H1 (cell line): ENCODE data around the gene COMMD2. TPM values are rescaled to one million over a fixed set of nuclear protein-coding genes. Genes with fewer than 3 reads are reported as not detected.

Source experiments
- ASH2L ChIP-seq: fragments of 200-600, 300-600 bp; sonication (generic); IDR thresholded peaks from one replicate; pipeline ENCODE4 v1.7.1; 2017; ENCODE audit warnings: low read length
- CHD7 ChIP-seq: fragments of 300-600 bp; sonication (generic); IDR thresholded peaks from 2 replicates; pipeline ENCODE4 v1.7.1; 2012; ENCODE audit warnings: low read length, moderate library complexity, mild to moderate bottlenecking, inconsistent platforms; ENCODE audit not compliant: insufficient replicate concordance
- MAX ChIP-seq: IDR thresholded peaks from 2 replicates; pipeline ENCODE4 v1.6.1; 2012; ENCODE audit warnings: inconsistent platforms
- SP1 ChIP-seq: IDR thresholded peaks from 2 replicates; pipeline ENCODE4 v1.6.1; 2011; ENCODE audit warnings: low read depth, low read length
- ZNF274 ChIP-seq: IDR thresholded peaks from 2 replicates; pipeline ENCODE4 v1.7.0; 2012; ENCODE audit warnings: low read length, borderline replicate concordance; ENCODE audit errors: extremely low read depth
- polyA plus RNA-seq, 7 experiments: library from polyadenylated mRNA; depleted of rRNA in 3 of 7; stranded (reverse) in 5 of 7; unstranded in 2 of 7; fragments of >200 nt in 5 of 7; fragments of 200-250 nt in 2 of 7; gene quantifications; 1 replicate in 5 of 7; 2 replicates in 1 of 7; 4 replicates in 1 of 7; pipeline versions ENCODE4 v1.2.1 to v1.2.3, GENCODE V29; 2011 to 2013; ENCODE audit warnings: missing spikeins in 2 of 7, mixed read lengths in 2 of 7
- total RNA-seq: library from RNA; stranded (reverse); fragmentation: NEBNext Ultra II Directional; extraction: Animal tissue kit (Norgen Biotek cat#: 25700); gene quantifications from 2 replicates; pipeline ENCODE4 v1.2.1, GENCODE V29; 2021
- TF ChIP-seq, protein P1 (sequence below): IDR thresholded peaks from 2 replicates; pipeline ENCODE4 v1.6.1; 2011; ENCODE audit warnings: low read length, improper control_type of control experiment

The COMMD2 gene
- total and polyA plus RNA-seq, 2 of the 8 experiments (the other 6 are each of a cell fraction or from before 2014, with no cell fraction given), result 20.2 to 57.2 TPM

DNA sequence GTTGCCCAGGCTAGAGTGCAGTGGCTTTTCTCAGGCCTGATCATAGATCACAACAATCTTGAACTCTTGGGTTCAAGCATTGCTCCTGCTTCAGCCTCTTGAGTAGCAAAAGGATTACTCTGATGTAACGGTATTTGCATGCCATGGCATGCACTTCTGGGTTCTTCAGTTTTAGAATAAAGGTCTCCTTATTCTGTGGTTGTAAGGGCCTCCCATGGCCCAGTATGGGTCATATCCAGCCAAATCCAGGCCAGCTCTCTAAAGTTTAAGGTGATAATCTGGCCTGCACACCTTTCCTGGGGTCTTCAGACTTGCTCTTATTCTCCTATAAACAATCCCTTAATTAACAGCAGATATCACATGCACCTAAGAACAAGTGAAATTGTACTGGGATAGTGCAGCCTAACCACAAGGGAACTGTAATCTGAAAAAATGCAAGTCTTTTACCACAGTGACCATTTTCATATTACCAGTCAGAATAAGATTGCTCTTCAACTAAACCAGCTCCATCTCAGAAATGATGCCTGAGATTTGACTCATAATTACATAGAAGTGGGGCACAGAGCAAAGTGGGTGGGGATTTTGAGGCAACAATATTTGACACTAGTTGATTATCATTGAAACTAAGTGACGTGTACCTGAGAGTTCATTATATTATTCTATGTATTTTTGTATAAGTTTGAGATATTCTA, 25.4 kb downstream of the COMMD2 start (continued):
- no peak for TF ChIP-seq CHD7
- TF ChIP-seq MAX, result no peak
- TF ChIP-seq, protein P1, sequence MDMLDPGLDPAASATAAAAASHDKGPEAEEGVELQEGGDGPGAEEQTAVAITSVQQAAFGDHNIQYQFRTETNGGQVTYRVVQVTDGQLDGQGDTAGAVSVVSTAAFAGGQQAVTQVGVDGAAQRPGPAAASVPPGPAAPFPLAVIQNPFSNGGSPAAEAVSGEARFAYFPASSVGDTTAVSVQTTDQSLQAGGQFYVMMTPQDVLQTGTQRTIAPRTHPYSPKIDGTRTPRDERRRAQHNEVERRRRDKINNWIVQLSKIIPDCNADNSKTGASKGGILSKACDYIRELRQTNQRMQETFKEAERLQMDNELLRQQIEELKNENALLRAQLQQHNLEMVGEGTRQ, result no peak
- no peak for TF ChIP-seq ZNF274
- TF ChIP-seq ASH2L, result no peak
- TF ChIP-seq SP1, result no peak
- TF ChIP-seq, all 59 proteins: peak for 0
